H1 (cell line): ENCODE measurements around the gene MESD. TPM values are rescaled to one million over a fixed set of nuclear protein-coding genes. Genes with fewer than 3 reads are reported as not detected.
A peak's percentile ranks its signal among the peaks of the same experiment; 100 is the strongest.

ENCODE experiments used
- CTCF ChIA-PET: fragments of 300-600 bp; sonication (Branson Sonifier 250); formaldehyde crosslinking; loops from one replicate; lab custom pipeline; 2021; ENCODE audit not compliant: partially characterized antibody; lab: Charles Lee
- POLR2A ChIA-PET: fragments of 300-600 bp; sonication (Branson Sonifier 250); formaldehyde crosslinking; loops from one replicate; lab custom pipeline; 2021; ENCODE audit warnings: inconsistent platforms; ENCODE audit not compliant: partially characterized antibody; lab: Charles Lee
- DNase-seq, 2 experiments: peaks; one replicate each; pipeline versions ENCODE4 v3.0.0 to v3.0.0-alpha.2; 2010 to 2022; ENCODE audit warnings: low spot score in 2 of 2, low read depth in 1 of 2, mixed read lengths in 1 of 2
- FAIRE-seq: peaks from 2 replicates; lab custom pipeline; 2011; peaks lifted over from hg19 to GRCh38; lab: Jason Lieb, UNC
- H2AFZ ChIP-seq: 2 replicates; pipeline ENCODE4 v1.8.1; 2012; ENCODE audit warnings: low read length, inconsistent platforms
- H2AK5ac ChIP-seq: 2 replicates; pipeline ENCODE4 v1.6.1; 2013; ENCODE audit warnings: low read depth, low read length
- H2BK120ac ChIP-seq: replicated peaks from 2 replicates; pipeline ENCODE3; 2013; ENCODE audit warnings: low read depth, low read length, inconsistent platforms
- H2BK12ac ChIP-seq: 2 replicates; pipeline ENCODE4 v1.6.1; 2013; ENCODE audit warnings: low read depth, low read length
- H2BK15ac ChIP-seq: 2 replicates; pipeline ENCODE4 v1.6.1; 2013; ENCODE audit warnings: low read length
- H2BK20ac ChIP-seq: 2 replicates; pipeline ENCODE4 v1.6.1; 2013; ENCODE audit warnings: low read length
- H2BK5ac ChIP-seq: 2 replicates; pipeline ENCODE4 v1.6.1; 2013; ENCODE audit warnings: low read depth, low read length
- H3K14ac ChIP-seq: 2 replicates; pipeline ENCODE4 v1.6.1; 2013; ENCODE audit warnings: inconsistent platforms; ENCODE audit not compliant: insufficient read length
- H3K18ac ChIP-seq: 2 replicates; pipeline ENCODE4 v1.6.1; 2013; ENCODE audit warnings: low read length; ENCODE audit errors: extremely low read depth
- H3K23ac ChIP-seq: 2 replicates; pipeline ENCODE4 v1.6.1; 2013; ENCODE audit warnings: inconsistent platforms; ENCODE audit not compliant: insufficient read length
- H3K23me2 ChIP-seq: 2 replicates; pipeline ENCODE4 v1.6.1; 2013; ENCODE audit warnings: low read depth, low read length
- H3K27ac ChIP-seq: 2 replicates; pipeline ENCODE4 v1.6.1; 2011; ENCODE audit warnings: low read depth, low read length, inconsistent platforms
- H3K27me3 ChIP-seq, 4 experiments: replicated peaks in 1 of 4; 1 replicate in 1 of 4; 2 replicates in 3 of 4; pipeline versions ENCODE4 v1.6.1 to v1.8.1; 2011 to 2013; ENCODE audit warnings: low read length in 3 of 4, mild to moderate bottlenecking in 3 of 4, inconsistent platforms in 2 of 4, mixed read lengths in 2 of 4, moderate library complexity in 1 of 4; ENCODE audit not compliant: control insufficient read depth in 3 of 4, insufficient read depth in 3 of 4; ENCODE audit errors: extremely low read depth in 1 of 4
- H3K36me3 ChIP-seq, 4 experiments: 2 replicates each; pipeline versions ENCODE4 v1.6.1 to v1.8.1; 2011 to 2013; ENCODE audit warnings: mild to moderate bottlenecking in 4 of 4, low read length in 3 of 4, moderate library complexity in 2 of 4, control low read depth in 1 of 4, inconsistent platforms in 1 of 4; ENCODE audit not compliant: insufficient read depth in 4 of 4, control insufficient read depth in 2 of 4
- H3K4ac ChIP-seq: replicated peaks from 2 replicates; pipeline ENCODE3; 2013; ENCODE audit warnings: low read length, low read depth, mixed read lengths, inconsistent platforms; ENCODE audit not compliant: insufficient read length
- H3K4me1 ChIP-seq, 4 experiments: replicated peaks in 1 of 4; 1 replicate in 1 of 4; 2 replicates in 3 of 4; pipeline versions ENCODE4 v1.6.1 to v1.8.1; 2011 to 2013; ENCODE audit warnings: low read length in 3 of 4, inconsistent platforms in 2 of 4, mixed read lengths in 1 of 4; ENCODE audit not compliant: insufficient read depth in 4 of 4, control insufficient read depth in 3 of 4
- H3K4me2 ChIP-seq, 2 experiments: 2 replicates each; pipeline versions ENCODE4 v1.6.1 to v1.8.1; 2011 to 2013; ENCODE audit warnings: low read depth in 2 of 2, low read length in 2 of 2, control low read depth in 1 of 2, inconsistent platforms in 1 of 2, mild to moderate bottlenecking in 1 of 2; ENCODE audit not compliant: insufficient read depth in 1 of 2
- H3K4me3 ChIP-seq, 4 experiments: fragments of 200-600, 300-600 bp in 1 of 4; sonication (generic), shearing (Covaris generic), sonication (Bioruptor Twin) in 1 of 4; 2 replicates each; pipeline versions ENCODE4 v1.5.1 to v1.8.1; 2011 to 2016; ENCODE audit warnings: low read length in 4 of 4, low read depth in 3 of 4, control low read depth in 2 of 4, inconsistent platforms in 2 of 4, mild to moderate bottlenecking in 2 of 4, mixed read lengths in 1 of 4, moderate library complexity in 1 of 4; ENCODE audit not compliant: insufficient read depth in 2 of 4; ENCODE audit errors: extremely low read depth in 1 of 4
- H3K56ac ChIP-seq: replicated peaks from 2 replicates; pipeline ENCODE3; 2013; ENCODE audit warnings: low read depth, mild to moderate bottlenecking, mixed read lengths, low read length, inconsistent platforms; ENCODE audit not compliant: insufficient read length
- H3K79me1 ChIP-seq: 2 replicates; pipeline ENCODE4 v1.6.1; 2013; ENCODE audit warnings: low read depth, low read length, control low read depth
- H3K79me2 ChIP-seq, 2 experiments: 2 replicates each; pipeline versions ENCODE4 v1.6.1 to v1.8.1; 2012 to 2013; ENCODE audit warnings: low read length in 2 of 2, mild to moderate bottlenecking in 2 of 2, inconsistent platforms in 1 of 2; ENCODE audit not compliant: insufficient read depth in 2 of 2, control insufficient read depth in 1 of 2
- H3K9ac ChIP-seq, 4 experiments: replicated peaks in 1 of 4; 1 replicate in 1 of 4; 2 replicates in 3 of 4; pipeline versions ENCODE4 v1.6.1 to v1.8.1; 2011 to 2013; ENCODE audit warnings: low read depth in 3 of 4, low read length in 3 of 4, control low read depth in 2 of 4, mild to moderate bottlenecking in 2 of 4, moderate library complexity in 2 of 4, inconsistent platforms in 1 of 4; ENCODE audit errors: extremely low read depth in 1 of 4
- H3K9me3 ChIP-seq, 2 experiments: 2 replicates each; pipeline versions ENCODE4 v1.6.1 to v1.8.1; 2012 to 2013; ENCODE audit warnings: mild to moderate bottlenecking in 2 of 2, moderate library complexity in 2 of 2, control low read depth in 1 of 2, inconsistent platforms in 1 of 2, low read depth in 1 of 2, low read length in 1 of 2, mixed read lengths in 1 of 2; ENCODE audit not compliant: insufficient read depth in 2 of 2
- H4K20me1 ChIP-seq, 2 experiments: replicated peaks in 1 of 2; 2 replicates each; pipeline versions ENCODE3 to v1.8.1; 2011 to 2013; ENCODE audit warnings: inconsistent platforms in 2 of 2, low read length in 2 of 2, mild to moderate bottlenecking in 1 of 2; ENCODE audit not compliant: insufficient read depth in 2 of 2, control insufficient read depth in 1 of 2
- H4K5ac ChIP-seq: 2 replicates; pipeline ENCODE4 v1.6.1; 2013; ENCODE audit warnings: low read length, low read depth, mixed read lengths, inconsistent platforms; ENCODE audit not compliant: insufficient read length
- H4K8ac ChIP-seq: 2 replicates; pipeline ENCODE4 v1.8.0; 2013; ENCODE audit warnings: mild to moderate bottlenecking, moderate library complexity, low read length, inconsistent platforms; ENCODE audit not compliant: insufficient read depth; ENCODE audit errors: extremely low read depth
- H4K91ac ChIP-seq: replicated peaks from 2 replicates; pipeline ENCODE3; 2013; ENCODE audit warnings: low read length, mixed read lengths, inconsistent platforms; ENCODE audit not compliant: insufficient read length
- CTCF ChIP-seq, 3 experiments: IDR thresholded peaks; 1 replicate in 2 of 3; 2 replicates in 1 of 3; pipeline versions ENCODE4 v1.5.1 to v1.6.1; 2011; ENCODE audit warnings: low read length in 3 of 3, mild to moderate bottlenecking in 3 of 3, inconsistent platforms in 2 of 3, low read depth in 1 of 3, moderate library complexity in 1 of 3; ENCODE audit not compliant: insufficient read depth in 1 of 3; ENCODE audit errors: control extremely low read depth in 1 of 3
- FOSL1 ChIP-seq: IDR thresholded peaks from 2 replicates; pipeline ENCODE4 v1.6.1; 2011; ENCODE audit warnings: mild to moderate bottlenecking, low read depth, low read length, moderate library complexity; ENCODE audit not compliant: insufficient read depth
- JUND ChIP-seq: IDR thresholded peaks from 2 replicates; pipeline ENCODE4 v1.6.1; 2011; ENCODE audit warnings: mild to moderate bottlenecking, improper control_type of control experiment, low read length
- MAX ChIP-seq: IDR thresholded peaks from 2 replicates; pipeline ENCODE4 v1.6.1; 2012; ENCODE audit warnings: inconsistent platforms
- RAD21 ChIP-seq, 2 experiments: IDR thresholded peaks in 1 of 2; conservative IDR thresholded peaks in 1 of 2; 2 replicates each; pipeline ENCODE4 v1.6.1; 2011; ENCODE audit warnings: low read depth in 2 of 2, low read length in 2 of 2, improper control_type of control experiment in 1 of 2, inconsistent platforms in 1 of 2, mild to moderate bottlenecking in 1 of 2, moderate library complexity in 1 of 2
- RNF2 ChIP-seq: fragments of 200-900, 300-1000 bp; sonication (generic); IDR thresholded peaks from 2 replicates; pipeline ENCODE4 v1.7.1; 2016; ENCODE audit warnings: borderline replicate concordance, low read depth, mild to moderate bottlenecking, antibody characterized with exemption, low read length; ENCODE audit not compliant: poor library complexity, severe bottlenecking; ENCODE audit errors: missing control alignments
- SIN3A ChIP-seq, 2 experiments: IDR thresholded peaks in 1 of 2; conservative IDR thresholded peaks in 1 of 2; 2 replicates each; pipeline ENCODE4 v1.6.1; 2011 to 2012; ENCODE audit warnings: low read length in 2 of 2, improper control_type of control experiment in 1 of 2, low read depth in 1 of 2, mild to moderate bottlenecking in 1 of 2
- SP1 ChIP-seq: IDR thresholded peaks from 2 replicates; pipeline ENCODE4 v1.6.1; 2011; ENCODE audit warnings: low read depth, low read length
- WGBS, 2 experiments: shearing (Covaris generic) in 1 of 2; methylation state at CpG; one replicate each; pipeline versions ENCODE4 v1.1.6 to v1.1.7; 2013 to 2015; ENCODE audit warnings: low lambda C conversion rate in 2 of 2, mixed read lengths in 2 of 2, inconsistent platforms in 1 of 2, low coverage in 1 of 2, missing lambda C conversion rate in 1 of 2; ENCODE audit not compliant: insufficient replicate concordance in 2 of 2, insufficient coverage in 1 of 2, insufficient read length in 1 of 2; ENCODE audit errors: extremely low coverage in 1 of 2, missing lambda C conversion rate in 1 of 2; 5-methylcytosine and 5-hydroxymethylcytosine counted together
- polyA plus RNA-seq, 7 experiments: library from polyadenylated mRNA; depleted of rRNA in 3 of 7; stranded (reverse) in 5 of 7; unstranded in 2 of 7; fragments of >200 nt in 5 of 7; fragments of 200-250 nt in 2 of 7; gene quantifications; 1 replicate in 5 of 7; 2 replicates in 1 of 7; 4 replicates in 1 of 7; pipeline versions ENCODE4 v1.2.1 to v1.2.3, GENCODE V29; 2011 to 2013; ENCODE audit warnings: missing spikeins in 2 of 7, mixed read lengths in 2 of 7
- total RNA-seq: library from RNA; stranded (reverse); fragmentation: NEBNext Ultra II Directional; extraction: Animal tissue kit (Norgen Biotek cat#: 25700); gene quantifications from 2 replicates; pipeline ENCODE4 v1.2.1, GENCODE V29; 2021

The MESD gene
- total and polyA plus RNA-seq, 2 of the 8 experiments (the other 6 are each of a cell fraction or from before 2014, with no cell fraction given) = 11.0 to 28.3 TPM

- DNase-seq = peak in 1 of 2 experiments; percentile 78
- Histone ChIP-seq H3K56ac (no peak overlapping the region), H3K4ac (no peak overlapping the region), H2BK5ac (no peak overlapping the region), H2AK5ac (no peak overlapping the region), H2AFZ (no peak overlapping the region), H3K27ac (no peak overlapping the region), H4K8ac (no peak overlapping the region), H2BK12ac (0 out of 2 replicates have a peak overlapping the region, but pooled peaks have one; percentile 10), H3K4me2 (no peak overlapping the region), H2BK120ac (no peak overlapping the region), H3K27me3 (no peaks in the 10 kb centered on the region), H3K4me3 (no peak overlapping the region), H3K4me1 (peaks cover 13 to 30% (median 21%) of the 10 kb centered on the region in 4 experiments), H2BK20ac (no peak overlapping the region), H3K79me2 (peaks cover 0 to 10% of the 10 kb centered on the region in 2 experiments; a peak in 1 of 4 replicates), H3K9ac (no peak overlapping the region), H3K36me3 (peaks cover 0 to 3% (median 0%) of the 10 kb centered on the region in 4 experiments; a peak in 1 of 8 replicates), H3K14ac (no peak overlapping the region), H4K20me1 (peaks cover 0 to 8% of the 10 kb centered on the region in 2 experiments), H2BK15ac (no peak overlapping the region), H3K9me3 (no peaks in the 10 kb centered on the region), H4K91ac (no peak overlapping the region), H4K5ac (no peak overlapping the region), H3K23ac (no peak overlapping the region), H3K79me1 (peaks cover 7% of the 10 kb centered on the region), H3K18ac (no peak overlapping the region), H3K23me2 (no peaks in the 10 kb centered on the region)
- peak; percentile 62 for FAIRE-seq
- 56% methylated on average over 12 of the region's 12 CpGs; no CpG with 5 or more reads in 1 of the 2 experiments for WGBS, 2 experiments
- POLR2A ChIA-PET = interaction anchor here (0.7 to 0.9 kb wide), 2 partner anchors 111 to 138 kb away, joined by 3 read pairs; no protein-coding TSS in a partner anchor
- CTCF ChIA-PET = interaction anchor here (0.5 to 5.9 kb wide), 55 partner anchors 7 to 516 kb away, joined by 3 to 94 read pairs (median 5); partner anchors contain the start of gene CEMIP
- TF ChIP-seq SP1 (no peak), FOSL1 (no peak), JUND (no peak), RNF2 (no peak), RAD21 (IDR thresholded peaks at IDR 0.05 in 1 of 2, conservative IDR thresholded peaks at IDR 0.05 in 1 of 2; ENCODE audit: low read depth in 2 of 2, low read length in 2 of 2) (peak; percentile 91 to 92), CTCF (IDR thresholded peaks at IDR 0.05; ENCODE audit: control extremely low read depth in 1 of 3, insufficient read depth in 1 of 3, low read depth in 1 of 3, low read length in 3 of 3) (peak; percentile 66 to 74 (median 71)), SIN3A (conservative IDR thresholded peaks at IDR 0.05 in 1 of 2, IDR thresholded peaks at IDR 0.05 in 1 of 2; ENCODE audit: low read depth in 1 of 2, low read length in 2 of 2) (no peak), MAX (peak; percentile 48; the same call in 1 of the 2 replicates)
Measured at GRCh38 chr15:80970018-80970657, 19.5 kb downstream of the MESD start.
